ENCODE measurements around the gene KLHL29.

KLHL29 gene

DNA sequence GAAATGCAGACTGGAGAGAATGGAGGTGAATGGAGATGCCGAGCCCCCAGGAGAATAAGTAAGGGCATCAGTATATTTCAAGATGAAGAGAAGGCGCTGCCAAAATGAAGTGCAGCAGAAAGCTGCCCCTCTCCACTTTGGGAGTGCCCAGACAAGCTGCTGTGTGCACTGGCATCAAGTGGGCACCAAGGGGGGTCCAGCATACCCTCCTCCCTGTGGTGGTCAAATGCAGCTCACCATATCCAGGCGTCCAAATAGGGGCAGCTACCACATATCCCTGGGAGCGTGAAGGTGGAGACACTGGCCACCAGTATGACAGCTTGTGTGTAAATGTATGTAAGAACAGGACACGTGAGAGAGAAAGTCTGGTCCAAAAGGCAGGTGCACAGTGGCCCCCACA, 236.6 kb downstream of the KLHL29 start:
- Histone ChIP-seq H4K20me1 (ENCODE audit: control insufficient read depth, insufficient read depth, low read depth, low read length) (no peaks in the 10 kb centered on the region), H3K27me3 (ENCODE audit: control insufficient read depth, low read length) (no peaks in the 10 kb centered on the region), H3K9me2 (replicated peaks; ENCODE audit: control insufficient read depth, low read length) (no peaks in the 10 kb centered on the region), H3K9me3 (ENCODE audit: control insufficient read depth, insufficient read depth, low read length) (peaks cover 5% of the 10 kb centered on the region; the same call in 1 of the 2 replicates), H3K36me3 (ENCODE audit: control insufficient read depth, low read length) (no peaks in the 10 kb centered on the region), H3F3A (ENCODE audit: control insufficient read depth, insufficient read depth) (no peaks in the 10 kb centered on the region), H3K4me2 (ENCODE audit: low read length) (no peak overlapping the region), H3K79me2 (ENCODE audit: control insufficient read depth, low read length) (no peaks in the 10 kb centered on the region), H3K4me1 (ENCODE audit: control insufficient read depth, low read length) (no peaks in the 10 kb centered on the region), H3K4me3 (ENCODE audit: low read length) (no peak overlapping the region), H3K27ac (ENCODE audit: low read depth, low read length) (no peak overlapping the region)
- TF ChIP-seq, protein P1, sequence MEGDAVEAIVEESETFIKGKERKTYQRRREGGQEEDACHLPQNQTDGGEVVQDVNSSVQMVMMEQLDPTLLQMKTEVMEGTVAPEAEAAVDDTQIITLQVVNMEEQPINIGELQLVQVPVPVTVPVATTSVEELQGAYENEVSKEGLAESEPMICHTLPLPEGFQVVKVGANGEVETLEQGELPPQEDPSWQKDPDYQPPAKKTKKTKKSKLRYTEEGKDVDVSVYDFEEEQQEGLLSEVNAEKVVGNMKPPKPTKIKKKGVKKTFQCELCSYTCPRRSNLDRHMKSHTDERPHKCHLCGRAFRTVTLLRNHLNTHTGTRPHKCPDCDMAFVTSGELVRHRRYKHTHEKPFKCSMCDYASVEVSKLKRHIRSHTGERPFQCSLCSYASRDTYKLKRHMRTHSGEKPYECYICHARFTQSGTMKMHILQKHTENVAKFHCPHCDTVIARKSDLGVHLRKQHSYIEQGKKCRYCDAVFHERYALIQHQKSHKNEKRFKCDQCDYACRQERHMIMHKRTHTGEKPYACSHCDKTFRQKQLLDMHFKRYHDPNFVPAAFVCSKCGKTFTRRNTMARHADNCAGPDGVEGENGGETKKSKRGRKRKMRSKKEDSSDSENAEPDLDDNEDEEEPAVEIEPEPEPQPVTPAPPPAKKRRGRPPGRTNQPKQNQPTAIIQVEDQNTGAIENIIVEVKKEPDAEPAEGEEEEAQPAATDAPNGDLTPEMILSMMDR (IDR thresholded peaks at IDR 0.05; ENCODE audit: low read depth, low read length, poor library complexity, severe bottlenecking), result no peak
- TF ChIP-seq EZH2phosphoT487 (IDR thresholded peaks at IDR 0.05; ENCODE audit: borderline replicate concordance, low read length), result no peak

DNA sequence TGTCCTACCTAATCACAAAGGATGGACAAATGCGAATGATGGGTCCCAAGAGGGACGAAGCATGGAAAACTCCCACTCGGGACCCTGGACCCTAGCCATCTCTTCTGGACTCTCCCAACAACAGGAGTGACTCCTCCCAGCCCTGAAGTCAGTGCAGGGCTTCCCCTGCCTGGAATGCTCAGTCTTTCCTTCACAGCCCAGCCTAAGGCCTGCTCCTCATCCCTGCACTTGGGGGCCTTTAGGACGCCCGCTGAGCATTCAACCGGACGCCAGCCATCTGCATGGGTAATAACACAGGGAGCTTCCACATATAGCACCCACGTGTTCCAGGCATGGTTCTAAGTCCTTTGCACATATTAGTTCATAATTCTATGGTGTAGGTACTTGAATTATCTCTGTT, 237.5 kb downstream of the KLHL29 start:
- H3K27ac ChIP-seq (ENCODE audit: low read depth, low read length), result no peak overlapping the region
- H3K4me1 ChIP-seq (ENCODE audit: control insufficient read depth, low read length), result no peaks in the 10 kb centered on the region
- H3K36me3 ChIP-seq (ENCODE audit: control insufficient read depth, low read length), result no peaks in the 10 kb centered on the region
- no peak overlapping the region for H3K4me2 ChIP-seq (ENCODE audit: low read length)
- H3K79me2 ChIP-seq (ENCODE audit: control insufficient read depth, low read length), result no peaks in the 10 kb centered on the region
- H3K9me2 ChIP-seq (replicated peaks; ENCODE audit: control insufficient read depth, low read length), result no peaks in the 10 kb centered on the region
- TF ChIP-seq, protein P1 (IDR thresholded peaks at IDR 0.05; ENCODE audit: low read depth, low read length, poor library complexity, severe bottlenecking), result no peak
- no peak for TF ChIP-seq EZH2phosphoT487 (IDR thresholded peaks at IDR 0.05; ENCODE audit: borderline replicate concordance, low read length)
- H4K20me1 ChIP-seq (ENCODE audit: control insufficient read depth, insufficient read depth, low read depth, low read length), result no peaks in the 10 kb centered on the region
- H3K9me3 ChIP-seq (ENCODE audit: control insufficient read depth, insufficient read depth, low read length), result peaks cover 5% of the 10 kb centered on the region; the same call in 1 of the 2 replicates
- no peak overlapping the region for H3K4me3 ChIP-seq (ENCODE audit: low read length)
- no peaks in the 10 kb centered on the region for H3K27me3 ChIP-seq (ENCODE audit: control insufficient read depth, low read length)
- H3F3A ChIP-seq (ENCODE audit: control insufficient read depth, insufficient read depth), result no peaks in the 10 kb centered on the region

DNA sequence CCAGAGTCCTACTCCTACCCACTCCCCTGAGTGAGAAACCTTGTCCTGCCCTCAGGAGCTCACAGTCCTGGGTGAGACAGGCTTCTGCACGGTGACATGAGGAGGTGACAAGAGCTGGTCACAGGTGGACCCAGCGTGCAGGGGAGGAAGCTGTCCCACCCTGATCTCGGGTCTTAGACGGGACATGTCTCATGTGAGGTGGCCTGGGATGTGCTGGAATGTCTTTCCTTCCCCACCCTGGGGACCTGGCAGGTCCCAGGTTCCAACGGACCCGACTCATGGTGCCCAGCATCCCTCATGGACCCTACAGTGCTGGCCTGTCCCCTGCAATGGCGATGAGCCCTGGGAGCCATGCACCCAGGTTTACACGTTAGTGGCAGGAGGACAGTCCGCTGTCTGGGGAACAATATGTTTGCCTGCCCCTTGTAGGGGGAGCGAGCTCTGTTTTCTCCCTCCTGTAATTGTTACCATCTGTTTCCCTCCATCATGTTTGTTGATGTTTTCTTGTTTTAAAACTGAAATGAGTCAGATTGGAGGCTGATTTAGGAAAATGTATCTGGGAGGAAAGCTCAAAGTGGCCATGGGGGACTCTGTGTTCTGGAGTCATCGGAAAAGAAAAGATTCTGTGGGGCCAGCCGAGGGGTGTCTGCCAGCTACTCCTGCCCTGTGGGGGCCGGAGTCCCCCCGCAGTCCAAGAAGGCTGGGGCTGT, 238.1 kb downstream of the KLHL29 start:
- TF ChIP-seq EZH2phosphoT487 (IDR thresholded peaks at IDR 0.05; ENCODE audit: borderline replicate concordance, low read length), result no peak
- TF ChIP-seq, protein P1 (IDR thresholded peaks at IDR 0.05; ENCODE audit: low read depth, low read length, poor library complexity, severe bottlenecking), result no peak
- no peaks in the 10 kb centered on the region for H3K9me2 ChIP-seq (replicated peaks; ENCODE audit: control insufficient read depth, low read length)
- H3K4me1 ChIP-seq (ENCODE audit: control insufficient read depth, low read length), result no peaks in the 10 kb centered on the region
- H3K9me3 ChIP-seq (ENCODE audit: control insufficient read depth, insufficient read depth, low read length), result peaks cover 5% of the 10 kb centered on the region; the same call in 1 of the 2 replicates
- no peak overlapping the region for H3K27ac ChIP-seq (ENCODE audit: low read depth, low read length)
- no peaks in the 10 kb centered on the region for H4K20me1 ChIP-seq (ENCODE audit: control insufficient read depth, insufficient read depth, low read depth, low read length)
- H3K27me3 ChIP-seq (ENCODE audit: control insufficient read depth, low read length), result no peaks in the 10 kb centered on the region
- H3K4me3 ChIP-seq (ENCODE audit: low read length), result no peak overlapping the region
- no peaks in the 10 kb centered on the region for H3K79me2 ChIP-seq (ENCODE audit: control insufficient read depth, low read length)
- H3F3A ChIP-seq (ENCODE audit: control insufficient read depth, insufficient read depth), result no peaks in the 10 kb centered on the region
- H3K4me2 ChIP-seq (ENCODE audit: low read length), result no peak overlapping the region
- no peaks in the 10 kb centered on the region for H3K36me3 ChIP-seq (ENCODE audit: control insufficient read depth, low read length)
